ENCODE measurements around the gene ZNF185. TPM values are rescaled to one million over a fixed set of nuclear protein-coding genes. Genes with fewer than 3 reads are reported as not detected.

The ZNF185 gene
- 0.36 TPM for polyA plus RNA-seq (2012; ENCODE audit: insufficient read depth, insufficient read length, low read depth)

DNA sequence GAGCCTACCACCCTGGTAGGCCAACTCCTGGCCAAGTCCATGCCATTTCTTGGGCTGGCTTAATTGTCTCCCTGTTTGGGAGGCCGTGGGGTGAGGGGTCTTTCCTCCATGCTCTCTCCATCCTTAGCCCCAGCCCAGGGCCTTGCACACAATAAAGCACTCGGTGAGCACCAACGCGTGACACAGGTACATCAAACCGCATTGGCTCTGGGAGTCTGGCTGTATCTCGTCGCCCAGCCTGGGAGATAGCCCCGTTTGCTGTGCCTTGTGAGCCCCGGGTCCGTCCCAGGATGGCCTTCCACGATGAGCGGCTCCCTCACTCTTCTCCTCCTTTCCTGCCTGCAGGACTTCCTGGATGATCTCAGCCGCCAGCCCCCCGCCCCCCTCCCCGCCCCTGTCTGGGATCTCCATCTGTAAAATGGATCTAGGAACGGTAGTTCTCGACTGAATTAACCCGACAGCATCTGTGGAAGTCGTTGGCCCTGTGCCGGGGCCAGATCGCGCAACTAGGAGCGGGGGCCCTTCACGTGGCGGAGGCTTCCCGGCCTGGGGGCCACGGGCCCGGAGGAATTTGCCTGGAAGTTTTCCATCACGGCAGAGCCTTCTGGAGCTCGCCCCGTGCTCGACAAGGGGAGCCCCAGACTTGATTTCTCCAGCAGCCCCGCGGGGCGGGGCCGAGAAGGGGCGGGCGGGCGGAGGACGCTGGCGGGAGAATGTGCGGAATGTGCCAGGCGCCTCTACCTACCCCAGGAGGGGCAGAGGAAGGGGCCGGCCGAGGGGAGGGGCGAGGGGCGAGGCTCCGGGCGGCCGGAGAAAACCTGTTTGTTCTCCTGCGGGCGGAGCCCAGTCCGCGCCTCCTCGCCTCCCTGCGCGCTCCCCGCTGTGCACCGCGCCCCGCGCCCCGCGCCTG is at the start of gene ZNF185:
Gene ZNF185 (plus strand): TSS at position 846 of the 910 bp plus-strand sequence. CDS start 16,423 bp downstream, outside the sequence.
- no peak for DNase-seq
- no peaks in the 10 kb centered on the region for H3K27me3 ChIP-seq

DNA sequence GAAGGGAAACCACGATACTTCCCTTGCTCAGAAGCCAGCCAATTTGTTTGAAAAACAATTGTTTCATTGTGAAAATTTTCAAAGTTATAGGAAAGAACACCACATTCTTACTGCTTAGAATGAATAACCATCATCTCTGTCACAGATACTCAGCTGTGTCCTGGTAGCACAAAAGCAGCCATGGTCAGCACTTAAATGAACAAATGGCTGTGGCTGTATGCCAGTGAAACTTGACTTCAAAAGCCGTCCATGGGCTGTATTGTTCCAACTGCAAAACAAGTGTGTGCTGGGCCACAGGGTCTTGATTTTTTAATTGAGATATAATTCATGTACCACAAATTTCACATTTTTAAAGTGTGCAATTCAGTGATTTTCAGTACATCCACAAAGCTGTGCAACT is 47.4 kb upstream of the ZNF185 start:
- Histone ChIP-seq H3K27me3 (no peaks in the 10 kb centered on the region), H3K9me3 (no peaks in the 10 kb centered on the region), H3K4me1 (no peaks in the 10 kb centered on the region), H3K36me3 (peaks cover 3% of the 10 kb centered on the region; the same call in 1 of the 2 replicates), H3K4me3 (ENCODE audit: low read depth, low read length) (no peak overlapping the region)
- DNase-seq = no peak
- TF ChIP-seq, protein P1, sequence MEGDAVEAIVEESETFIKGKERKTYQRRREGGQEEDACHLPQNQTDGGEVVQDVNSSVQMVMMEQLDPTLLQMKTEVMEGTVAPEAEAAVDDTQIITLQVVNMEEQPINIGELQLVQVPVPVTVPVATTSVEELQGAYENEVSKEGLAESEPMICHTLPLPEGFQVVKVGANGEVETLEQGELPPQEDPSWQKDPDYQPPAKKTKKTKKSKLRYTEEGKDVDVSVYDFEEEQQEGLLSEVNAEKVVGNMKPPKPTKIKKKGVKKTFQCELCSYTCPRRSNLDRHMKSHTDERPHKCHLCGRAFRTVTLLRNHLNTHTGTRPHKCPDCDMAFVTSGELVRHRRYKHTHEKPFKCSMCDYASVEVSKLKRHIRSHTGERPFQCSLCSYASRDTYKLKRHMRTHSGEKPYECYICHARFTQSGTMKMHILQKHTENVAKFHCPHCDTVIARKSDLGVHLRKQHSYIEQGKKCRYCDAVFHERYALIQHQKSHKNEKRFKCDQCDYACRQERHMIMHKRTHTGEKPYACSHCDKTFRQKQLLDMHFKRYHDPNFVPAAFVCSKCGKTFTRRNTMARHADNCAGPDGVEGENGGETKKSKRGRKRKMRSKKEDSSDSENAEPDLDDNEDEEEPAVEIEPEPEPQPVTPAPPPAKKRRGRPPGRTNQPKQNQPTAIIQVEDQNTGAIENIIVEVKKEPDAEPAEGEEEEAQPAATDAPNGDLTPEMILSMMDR (IDR thresholded peaks at IDR 0.05; ENCODE audit: low read depth, low read length) = no peak

More for the DNA sequence above, at the start of gene ZNF185:
- H3K4me3 ChIP-seq (ENCODE audit: low read depth, low read length) = peak within 1 kb of the TSS; percentile 20; the same call in 1 of the 2 replicates
- no peaks in the 10 kb centered on the region for H3K36me3 ChIP-seq
- TF ChIP-seq, protein P1 (IDR thresholded peaks at IDR 0.05; ENCODE audit: low read depth, low read length) = no peak
- no peaks in the 10 kb centered on the region for H3K9me3 ChIP-seq
- no peaks in the 10 kb centered on the region for H3K4me1 ChIP-seq

DNA sequence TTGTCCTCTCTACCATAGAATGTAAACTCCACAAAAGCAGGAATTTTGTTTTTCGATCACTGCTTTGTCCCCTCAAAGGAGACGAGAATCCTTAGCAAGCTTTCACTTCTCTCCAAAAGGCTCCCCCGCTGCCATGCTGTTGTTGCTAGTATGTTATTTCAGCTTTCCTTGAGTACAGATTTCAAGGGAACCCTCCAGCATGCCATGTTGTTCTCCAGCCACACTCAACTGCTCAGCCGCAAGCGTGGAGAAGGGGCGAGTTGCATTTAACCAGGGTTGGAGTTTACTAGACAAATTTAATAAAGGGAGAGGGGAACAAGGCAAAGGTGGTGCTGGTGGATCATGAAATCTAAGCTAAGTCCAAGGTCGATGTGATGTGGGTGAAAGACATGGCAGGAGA is 43.9 kb upstream of the ZNF185 start:
- Histone ChIP-seq H3K4me1 (no peaks in the 10 kb centered on the region), H3K27me3 (no peaks in the 10 kb centered on the region), H3K4me3 (ENCODE audit: low read depth, low read length) (no peak overlapping the region), H3K9me3 (no peaks in the 10 kb centered on the region), H3K36me3 (peaks cover 3% of the 10 kb centered on the region; the same call in 1 of the 2 replicates)
- TF ChIP-seq, protein P1 (IDR thresholded peaks at IDR 0.05; ENCODE audit: low read depth, low read length) = no peak
- no peak for DNase-seq

DNA sequence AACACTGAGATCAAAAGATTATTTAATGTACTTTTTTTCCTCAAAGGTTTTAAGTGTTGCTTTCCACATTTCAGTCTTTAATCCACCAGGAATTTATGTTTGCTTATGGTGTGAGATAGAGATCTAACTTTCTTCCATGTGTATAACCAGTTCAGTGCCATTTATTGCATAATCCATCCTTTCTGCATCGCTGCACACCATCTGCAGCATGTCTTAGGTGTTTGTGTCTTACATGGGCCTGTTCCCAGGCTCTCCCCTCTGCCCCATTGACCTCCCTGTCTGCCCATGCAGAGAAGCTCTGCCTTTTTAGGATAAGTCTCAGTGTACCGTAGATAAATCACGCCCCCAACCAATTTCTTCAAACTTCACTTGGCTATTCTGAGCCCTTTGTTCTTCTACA is 36.8 kb upstream of the ZNF185 start:
- peak; percentile 21 for DNase-seq
- Histone ChIP-seq H3K9me3 (no peaks in the 10 kb centered on the region), H3K4me3 (ENCODE audit: low read depth, low read length) (no peak overlapping the region), H3K27me3 (no peaks in the 10 kb centered on the region), H3K4me1 (no peaks in the 10 kb centered on the region), H3K36me3 (no peaks in the 10 kb centered on the region)
- TF ChIP-seq, protein P1 (IDR thresholded peaks at IDR 0.05; ENCODE audit: low read depth, low read length) = no peak

DNA sequence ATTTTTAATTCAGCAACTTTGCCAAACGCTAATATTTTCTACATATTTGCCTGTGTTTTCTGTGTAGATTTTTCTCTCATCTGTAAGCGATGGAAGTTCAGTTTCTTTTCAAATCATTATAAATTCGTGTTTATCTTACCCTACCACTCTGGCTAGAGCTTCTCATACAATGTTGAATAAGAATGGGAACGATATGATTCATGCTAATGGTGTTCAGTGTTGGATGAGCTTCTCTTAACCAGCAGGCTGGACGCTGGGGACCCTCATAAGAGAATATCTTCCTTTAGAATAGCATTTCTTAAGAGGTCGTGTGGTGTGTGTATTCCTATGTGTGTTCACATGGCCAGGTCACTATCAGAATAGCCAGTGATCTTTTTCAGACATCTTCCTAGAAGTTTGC is 36.0 kb upstream of the ZNF185 start:
- Histone ChIP-seq H3K9me3 (no peaks in the 10 kb centered on the region), H3K27me3 (no peaks in the 10 kb centered on the region), H3K36me3 (no peaks in the 10 kb centered on the region), H3K4me3 (ENCODE audit: low read depth, low read length) (no peak overlapping the region), H3K4me1 (no peaks in the 10 kb centered on the region)
- TF ChIP-seq, protein P1 (IDR thresholded peaks at IDR 0.05; ENCODE audit: low read depth, low read length) = no peak
- DNase-seq = no peak
